ENCODE data around the gene CLTCL1.

CLTCL1 gene

GRCh38 chr22:19147195-19147780, 144.2 kb downstream of the CLTCL1 start:
- DNase-seq: no peak

- DNase-seq: no peak
Measured at GRCh38 chr22:19146215-19146968, 145.1 kb downstream of the CLTCL1 start.

GRCh38 chr22:19143967-19144400, 147.5 kb downstream of the CLTCL1 start:
- peak in 2 of 5 donors; percentile 11 to 55 for DNase-seq

- no peak for DNase-seq
Measured at GRCh38 chr22:19143212-19143611, 148.3 kb downstream of the CLTCL1 start.

GRCh38 chr22:19142394-19142793, 149.1 kb downstream of the CLTCL1 start:
- no peak for DNase-seq

GRCh38 chr22:19139974-19140373, 151.5 kb downstream of the CLTCL1 start:
- DNase-seq: no peak

- no peak for DNase-seq
Measured at GRCh38 chr22:19139001-19139356, 152.5 kb downstream of the CLTCL1 start.

GRCh38 chr22:19138217-19139000, 153.1 kb downstream of the CLTCL1 start:
- no peak for DNase-seq

GRCh38 chr22:19137384-19138216, 153.9 kb downstream of the CLTCL1 start:
- no peak for DNase-seq

- DNase-seq: no peak
Measured at GRCh38 chr22:19136915-19137314, 154.6 kb downstream of the CLTCL1 start.

GRCh38 chr22:19134874-19135273, 156.6 kb downstream of the CLTCL1 start:
- no peak for DNase-seq

GRCh38 chr22:19134176-19134831, 157.2 kb downstream of the CLTCL1 start:
- DNase-seq: no peak

- DNase-seq: no peak
Measured at GRCh38 chr22:19133561-19133960, 158.0 kb downstream of the CLTCL1 start.

- no peak for DNase-seq
Measured at GRCh38 chr22:19132693-19133400, 158.7 kb downstream of the CLTCL1 start.

GRCh38 chr22:19132153-19132552, 159.4 kb downstream of the CLTCL1 start:
- DNase-seq: no peak

- DNase-seq: no peak
Measured at GRCh38 chr22:19131685-19132015, 159.9 kb downstream of the CLTCL1 start.

- no peak for DNase-seq
Measured at GRCh38 chr22:19130959-19131684, 160.4 kb downstream of the CLTCL1 start, which contains the start of gene TSSK2. TSSK2 (plus strand) TSS chr22:19131308; CDS start chr22:19131400, 92 bp downstream.

- no peak for DNase-seq
Measured at GRCh38 chr22:19129871-19130270, 161.6 kb downstream of the CLTCL1 start.

Data from T-helper 1 cell (primary cell).